ENCODE measurements around the gene CDKN3. TPM values are rescaled to one million over a fixed set of nuclear protein-coding genes. Genes with fewer than 3 reads are reported as not detected.
"Not testable (repeated sequence)": the region's sequence is repeated elsewhere in the genome, so short reads cannot be mapped to it uniquely, and the experiment has no call there.

CDKN3 gene
- total RNA-seq, 2 experiments from 2014 or later: 82.6 to 96.0 TPM

DNA sequence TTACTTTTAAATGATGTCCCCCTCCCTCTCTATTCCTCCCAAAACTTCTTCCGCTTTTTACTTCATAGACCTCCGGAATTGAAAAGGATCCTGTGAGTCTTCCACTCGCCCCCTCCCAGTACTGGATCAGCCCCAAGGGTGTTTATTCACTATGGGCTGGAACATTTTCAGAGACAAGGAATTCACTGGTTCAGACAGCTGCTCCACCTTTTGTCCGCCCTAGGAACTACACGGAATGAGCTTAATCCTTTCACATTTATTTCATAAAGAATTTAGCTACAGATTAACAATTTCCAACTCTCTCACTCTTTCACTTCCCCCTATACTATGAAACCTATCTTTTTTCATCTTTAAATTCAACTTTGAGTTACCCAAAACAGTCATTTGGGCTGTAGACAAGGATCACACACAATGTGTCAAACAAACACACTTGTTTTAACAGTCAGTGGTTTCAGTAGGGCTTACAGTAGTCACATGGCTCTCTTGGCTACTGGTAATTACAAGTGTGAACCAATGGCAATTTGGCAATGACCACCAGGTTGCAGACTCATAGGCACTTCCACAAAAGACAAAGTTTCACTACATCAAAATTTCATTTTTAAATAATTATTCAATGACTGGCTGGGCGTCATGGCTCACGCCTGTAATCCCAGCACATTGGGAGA, 23.8 kb downstream of the CDKN3 start:
- no peaks in the 10 kb centered on the region for H3K4me1 Mint-ChIP-seq
- no peaks in the 10 kb centered on the region for H3K27me3 Mint-ChIP-seq
- no peak overlapping the region for H3K4me3 Mint-ChIP-seq
- ATAC-seq (no peak), DNase-seq (no peak)
- CTCF ChIA-PET: interaction anchor here (1.2 kb wide), 1 partner anchor 23 kb away, joined by 4 read pairs; the partner anchor contains the start of gene CDKN3
- peaks cover 31% of the 10 kb centered on the region for H3K36me3 Mint-ChIP-seq
- H3K27ac Mint-ChIP-seq: no peak overlapping the region
- H3K9me3 Mint-ChIP-seq (ENCODE audit: low read depth): no peaks in the 10 kb centered on the region

GRCh38 chr14:54423991-54424390, 27.2 kb downstream of the CDKN3 start:
- Mint-ChIP-seq H3K4me3 (no peak overlapping the region), H3K27ac (no peak overlapping the region), H3K4me1 (no peaks in the 10 kb centered on the region), H3K27me3 (no peaks in the 10 kb centered on the region), H3K9me3 (ENCODE audit: low read depth) (no peaks in the 10 kb centered on the region), H3K36me3 (peaks cover 31% of the 10 kb centered on the region)
- DNase-seq: no peak
- no peak for ATAC-seq
- CTCF ChIA-PET: no interaction called here

- Mint-ChIP-seq H3K27me3 (no peaks in the 10 kb centered on the region), H3K36me3 (peaks cover 33% of the 10 kb centered on the region), H3K4me3 (no peak overlapping the region), H3K4me1 (peaks cover 2% of the 10 kb centered on the region), H3K9me3 (ENCODE audit: low read depth) (no peaks in the 10 kb centered on the region), H3K27ac (no peak overlapping the region)
- DNase-seq (no peak), ATAC-seq (no peak)
- CTCF ChIA-PET: no interaction called here
These were observed 27.7 kb downstream of the CDKN3 start for GRCh38 chr14:54424479-54424901.

GRCh38 chr14:54425068-54425467, 28.3 kb downstream of the CDKN3 start:
- no peaks in the 10 kb centered on the region for H3K9me3 Mint-ChIP-seq (ENCODE audit: low read depth)
- CTCF ChIA-PET: interaction anchor here (0.6 kb wide), 1 partner anchor 1685 kb away, joined by 3 read pairs; no protein-coding TSS in a partner anchor
- H3K27me3 Mint-ChIP-seq: no peaks in the 10 kb centered on the region
- no peak for DNase-seq
- no peak overlapping the region for H3K4me3 Mint-ChIP-seq
- no peak overlapping the region for H3K27ac Mint-ChIP-seq
- peaks cover 2% of the 10 kb centered on the region for H3K4me1 Mint-ChIP-seq
- ATAC-seq: no peak
- H3K36me3 Mint-ChIP-seq: peaks cover 34% of the 10 kb centered on the region

DNA sequence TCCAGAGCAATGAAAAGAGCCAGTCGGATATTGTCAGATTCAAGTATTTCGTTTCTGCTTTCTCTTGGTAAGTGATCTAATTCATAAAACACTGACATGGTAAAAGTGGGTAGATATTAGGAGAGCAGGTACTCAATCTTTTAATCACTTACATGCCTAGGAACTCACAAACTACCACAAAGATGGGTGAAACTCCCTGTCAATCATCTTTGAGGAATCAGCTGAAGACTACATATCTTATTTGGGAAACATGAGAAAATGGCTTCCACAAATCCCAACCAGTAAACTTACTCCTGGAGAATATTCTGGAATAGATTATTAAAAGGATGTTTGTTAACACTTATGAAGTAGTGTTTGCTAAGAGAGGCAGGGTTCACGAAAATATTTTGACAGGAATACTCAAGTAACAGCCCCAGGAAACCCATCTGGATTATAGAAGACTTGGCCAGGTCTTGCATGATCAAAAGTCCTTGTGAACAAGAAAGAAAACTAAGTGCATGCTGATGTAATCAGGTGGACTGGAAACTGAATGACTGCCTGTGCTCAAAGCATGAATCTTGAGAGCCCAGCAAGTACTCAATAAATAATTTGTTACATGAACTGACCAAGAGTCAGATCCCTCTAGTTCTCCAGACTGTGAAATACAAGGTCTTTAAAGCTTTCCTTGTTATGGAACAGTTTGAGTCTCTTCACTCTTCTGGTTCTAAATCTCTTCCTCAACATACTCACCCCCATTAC, 28.9 kb downstream of the CDKN3 start:
- no peak overlapping the region for H3K27ac Mint-ChIP-seq
- H3K4me1 Mint-ChIP-seq: peaks cover 2% of the 10 kb centered on the region
- CTCF ChIA-PET: interaction anchor here (0.6 kb wide), 1 partner anchor 1686 kb away, joined by 3 read pairs; no protein-coding TSS in a partner anchor
- no peak for ATAC-seq
- H3K9me3 Mint-ChIP-seq (ENCODE audit: low read depth): no peaks in the 10 kb centered on the region
- peaks cover 34% of the 10 kb centered on the region for H3K36me3 Mint-ChIP-seq
- no peaks in the 10 kb centered on the region for H3K27me3 Mint-ChIP-seq
- DNase-seq: no peak
- no peak overlapping the region for H3K4me3 Mint-ChIP-seq

DNA sequence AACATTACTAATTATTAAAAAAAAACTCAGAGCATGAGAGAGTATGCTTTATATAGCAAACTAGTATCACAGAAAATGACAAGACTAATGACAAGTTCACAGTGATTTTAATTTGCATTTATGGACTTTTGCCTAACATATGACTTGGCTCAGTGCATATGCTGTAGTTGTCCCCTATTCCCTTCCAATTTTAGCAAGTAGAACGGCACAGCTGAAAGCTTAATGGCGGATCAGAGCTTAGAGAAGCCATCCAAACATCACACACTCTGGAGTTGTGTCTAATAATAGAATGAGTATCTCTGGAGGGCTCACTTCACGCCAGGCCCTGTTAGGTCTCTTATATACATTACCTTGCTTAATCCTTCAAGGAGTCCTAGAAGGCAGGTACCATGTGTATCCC, 31.1 kb downstream of the CDKN3 start:
- CTCF ChIA-PET: no interaction called here
- no peaks in the 10 kb centered on the region for H3K9me3 Mint-ChIP-seq (ENCODE audit: low read depth)
- no peak overlapping the region for H3K4me3 Mint-ChIP-seq
- DNase-seq (no peak), ATAC-seq (no peak)
- H3K36me3 Mint-ChIP-seq: peaks cover 47% of the 10 kb centered on the region
- peaks cover 9% of the 10 kb centered on the region for H3K4me1 Mint-ChIP-seq
- H3K27me3 Mint-ChIP-seq: no peaks in the 10 kb centered on the region
- no peak overlapping the region for H3K27ac Mint-ChIP-seq

DNA sequence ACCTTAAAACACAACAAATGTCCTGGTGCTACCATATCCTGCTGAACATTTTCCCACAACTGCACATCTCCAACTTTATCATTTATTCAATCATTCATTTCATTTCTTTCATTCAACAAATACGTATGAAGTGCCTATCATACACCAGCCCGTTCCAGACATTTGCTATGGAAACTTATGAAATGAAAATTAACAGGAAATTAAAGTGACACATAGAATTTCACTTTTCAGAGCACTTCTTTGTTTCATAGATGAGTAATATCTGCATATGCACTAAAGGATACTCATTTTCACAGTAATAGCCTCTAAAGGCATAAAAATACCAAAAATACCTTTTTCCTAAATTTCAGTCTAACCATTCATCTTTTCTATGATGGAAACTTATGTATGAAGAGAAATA, 31.7 kb downstream of the CDKN3 start:
- H3K36me3 Mint-ChIP-seq: peaks cover 52% of the 10 kb centered on the region
- H3K4me1 Mint-ChIP-seq: peaks cover 13% of the 10 kb centered on the region
- ATAC-seq (no peak), DNase-seq (no peak)
- CTCF ChIA-PET: no interaction called here
- no peak overlapping the region for H3K27ac Mint-ChIP-seq
- H3K4me3 Mint-ChIP-seq: no peak overlapping the region
- H3K9me3 Mint-ChIP-seq (ENCODE audit: low read depth): no peaks in the 10 kb centered on the region
- H3K27me3 Mint-ChIP-seq: no peaks in the 10 kb centered on the region

- peak; percentile 89 for ATAC-seq
- CTCF ChIA-PET: interaction anchor here (0.6 to 1.5 kb wide), 4 partner anchors 24 to 53 kb away, joined by 3 to 4 read pairs (median 4); partner anchors contain the start of gene GMFB
- peaks cover 58% of the 10 kb centered on the region for H3K4me1 Mint-ChIP-seq
These were observed 38.7 kb downstream of the CDKN3 start for GRCh38 chr14:54435500-54435981.

DNA sequence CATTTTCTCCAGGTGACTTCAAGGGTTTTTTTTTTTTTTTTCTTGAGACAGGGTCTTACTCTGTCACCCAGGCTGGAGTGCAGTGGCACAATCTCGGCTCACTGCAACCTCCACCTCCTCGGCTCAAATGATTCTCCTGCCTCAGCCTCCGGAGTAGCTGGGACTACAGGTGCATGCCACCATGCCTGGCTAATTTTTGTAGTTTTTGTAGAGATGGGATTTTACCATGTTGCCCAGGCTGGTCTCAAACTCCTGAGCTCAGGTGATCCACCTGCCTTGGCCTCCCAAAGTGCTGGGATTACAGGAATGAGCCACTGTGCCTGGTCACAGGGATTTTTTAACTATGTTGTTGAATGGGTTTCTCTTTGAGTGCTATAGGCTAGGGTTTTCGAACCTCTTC, 41.1 kb downstream of the CDKN3 start:
- not testable (repeated sequence) for DNase-seq; H3K27me3 Mint-ChIP-seq; ATAC-seq; H3K27ac Mint-ChIP-seq; H3K4me3 Mint-ChIP-seq; H3K9me3 Mint-ChIP-seq (ENCODE audit: low read depth)
- Mint-ChIP-seq H3K36me3 (peaks cover 45% of the 10 kb centered on the region), H3K4me1 (peaks cover 62% of the 10 kb centered on the region)
- CTCF ChIA-PET: interaction anchor here (0.7 to 1.0 kb wide), 2 partner anchors 127 to 1133 kb away, joined by 3 read pairs; no protein-coding TSS in a partner anchor

More at GRCh38 chr14:54435500-54435981, 38.7 kb downstream of the CDKN3 start:
- Mint-ChIP-seq H3K27ac (peak overlapping the region; percentile 78), H3K36me3 (peaks cover 60% of the 10 kb centered on the region), H3K4me3 (peak overlapping the region; percentile 49), H3K9me3 (ENCODE audit: low read depth) (no peaks in the 10 kb centered on the region), H3K27me3 (no peaks in the 10 kb centered on the region)
- no peak for DNase-seq

GRCh38 chr14:54438703-54439102, 41.9 kb downstream of the CDKN3 start:
- CTCF ChIA-PET: no interaction called here
- DNase-seq (no peak), ATAC-seq (no peak)
- H3K27ac Mint-ChIP-seq: no peak overlapping the region
- no peak overlapping the region for H3K4me3 Mint-ChIP-seq
- peaks cover 4% of the 10 kb centered on the region for H3K27me3 Mint-ChIP-seq
- H3K4me1 Mint-ChIP-seq: peaks cover 59% of the 10 kb centered on the region
- peaks cover 41% of the 10 kb centered on the region for H3K36me3 Mint-ChIP-seq
- no peaks in the 10 kb centered on the region for H3K9me3 Mint-ChIP-seq (ENCODE audit: low read depth)

DNA sequence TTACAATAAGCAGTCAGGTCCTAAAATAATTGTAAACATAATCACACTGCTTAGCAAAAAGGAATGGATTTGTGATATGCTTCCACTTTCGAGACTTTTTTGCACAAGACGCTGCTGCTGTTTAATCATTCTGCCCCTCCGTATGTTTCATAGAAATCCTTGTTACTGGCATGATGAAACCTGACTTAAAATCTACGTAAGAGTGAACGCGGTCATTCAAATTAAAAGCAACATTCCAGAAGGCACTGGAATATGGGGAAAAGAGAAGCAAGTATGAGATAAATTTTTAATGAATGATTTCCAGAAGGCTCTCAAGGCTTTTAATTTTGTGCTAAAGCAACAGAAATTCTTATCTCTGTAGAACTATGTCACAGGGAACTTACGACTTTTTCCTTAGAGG, 43.2 kb downstream of the CDKN3 start:
- H3K36me3 Mint-ChIP-seq: peaks cover 30% of the 10 kb centered on the region
- H3K4me3 Mint-ChIP-seq: peak overlapping the region; percentile 89
- H3K27ac Mint-ChIP-seq: peak overlapping the region; percentile 79
- peaks cover 51% of the 10 kb centered on the region for H3K4me1 Mint-ChIP-seq
- ATAC-seq: no peak
- CTCF ChIA-PET: interaction anchor here (1.3 to 1.6 kb wide), 3 partner anchors 29 to 48 kb away, joined by 3 to 7 read pairs (median 3); partner anchors contain the start of gene CDKN3
- H3K9me3 Mint-ChIP-seq (ENCODE audit: low read depth): no peaks in the 10 kb centered on the region
- DNase-seq: no peak
- peaks cover 9% of the 10 kb centered on the region for H3K27me3 Mint-ChIP-seq

- CTCF ChIA-PET: interaction anchor here (1.4 to 1.7 kb wide), 3 partner anchors 10 to 43 kb away, joined by 3 to 7 read pairs (median 4); partner anchors contain the start of gene CDKN3
- Mint-ChIP-seq H3K36me3 (peaks cover 27% of the 10 kb centered on the region), H3K4me3 (peak overlapping the region; percentile 89), H3K27me3 (peaks cover 10% of the 10 kb centered on the region), H3K27ac (peak overlapping the region; percentile 79), H3K4me1 (peaks cover 48% of the 10 kb centered on the region), H3K9me3 (ENCODE audit: low read depth) (no peaks in the 10 kb centered on the region)
- no peak for DNase-seq
- no peak for ATAC-seq
These were observed 43.7 kb downstream of the CDKN3 start for GRCh38 chr14:54440476-54440872.

Measured in activated CD8-positive, alpha-beta memory T cell treated with anti-CD3 and anti-CD28 coated beads, Interleukin-2, amount 10 ng/mL, durations not matched to agents 7 days and 5 days (primary cell).